ENCODE data around the gene GFOD1.

- TF ChIP-seq POLR2A (IDR thresholded peaks at IDR 0.05) = no peak
- TF ChIP-seq CTCF (IDR thresholded peaks at IDR 0.05) = peak in 1 of 12 donors; percentile 7
Observed at GRCh38 chr6:13526727-13527670, 39.6 kb upstream of the GFOD1 start.

Measured in heart left ventricle (tissue), 13 donors.